ENCODE measurements around the gene SLC25A45. TPM values are rescaled to one million over a fixed set of nuclear protein-coding genes. Genes with fewer than 3 reads are reported as not detected.

Gene SLC25A45
- total and polyA plus RNA-seq, 2 donors from 2014 or later: 4.1 to 14.7 TPM

DNA sequence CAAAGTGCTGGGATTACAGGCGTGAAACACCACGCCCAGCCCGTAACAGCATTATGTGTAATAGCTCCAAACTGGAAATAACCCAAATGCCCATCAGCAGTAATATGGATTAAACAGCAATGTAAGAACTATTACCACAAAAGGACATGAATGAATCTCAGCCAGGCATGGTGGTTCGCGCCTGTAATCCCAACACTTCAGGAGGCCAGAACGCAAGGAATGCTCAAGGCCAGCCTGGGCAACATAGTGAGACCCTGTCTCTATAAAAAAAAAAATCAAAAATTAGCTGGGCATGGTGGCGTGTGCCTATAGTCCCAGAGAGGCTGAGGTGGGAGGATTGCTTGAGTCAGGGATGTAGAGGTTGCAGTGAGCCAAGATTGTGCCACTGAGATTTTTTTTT lies 51.9 kb downstream of the SLC25A45 start:
- no peaks in the 10 kb centered on the region for H3K9me3 ChIP-seq (ENCODE audit: control insufficient read depth in 2 of 3, insufficient read depth in 1 of 3, low read length in 3 of 3)
- no peak overlapping the region for H3K27ac ChIP-seq (ENCODE audit: low read depth in 2 of 2, low read length in 2 of 2)
- intact Hi-C loops (cut with DNase I): no loop called here
- FAIRE-seq (no peak), DNase-seq (peak in 1 of 5 donors; percentile 13)
- TF ChIP-seq, protein P1, sequence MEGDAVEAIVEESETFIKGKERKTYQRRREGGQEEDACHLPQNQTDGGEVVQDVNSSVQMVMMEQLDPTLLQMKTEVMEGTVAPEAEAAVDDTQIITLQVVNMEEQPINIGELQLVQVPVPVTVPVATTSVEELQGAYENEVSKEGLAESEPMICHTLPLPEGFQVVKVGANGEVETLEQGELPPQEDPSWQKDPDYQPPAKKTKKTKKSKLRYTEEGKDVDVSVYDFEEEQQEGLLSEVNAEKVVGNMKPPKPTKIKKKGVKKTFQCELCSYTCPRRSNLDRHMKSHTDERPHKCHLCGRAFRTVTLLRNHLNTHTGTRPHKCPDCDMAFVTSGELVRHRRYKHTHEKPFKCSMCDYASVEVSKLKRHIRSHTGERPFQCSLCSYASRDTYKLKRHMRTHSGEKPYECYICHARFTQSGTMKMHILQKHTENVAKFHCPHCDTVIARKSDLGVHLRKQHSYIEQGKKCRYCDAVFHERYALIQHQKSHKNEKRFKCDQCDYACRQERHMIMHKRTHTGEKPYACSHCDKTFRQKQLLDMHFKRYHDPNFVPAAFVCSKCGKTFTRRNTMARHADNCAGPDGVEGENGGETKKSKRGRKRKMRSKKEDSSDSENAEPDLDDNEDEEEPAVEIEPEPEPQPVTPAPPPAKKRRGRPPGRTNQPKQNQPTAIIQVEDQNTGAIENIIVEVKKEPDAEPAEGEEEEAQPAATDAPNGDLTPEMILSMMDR (IDR thresholded peaks at IDR 0.05; ENCODE audit: borderline replicate concordance, extremely low read depth, insufficient read depth): no peak
- H3K9ac ChIP-seq (ENCODE audit: low read length in 3 of 3): no peak overlapping the region
- no peaks in the 10 kb centered on the region for H3K27me3 ChIP-seq (ENCODE audit: control insufficient read depth, insufficient read depth, low read length)
- peaks cover 0 to 11% (median 8%) of the 10 kb centered on the region in 3 donors for H3K4me1 ChIP-seq (ENCODE audit: control insufficient read depth in 2 of 3, insufficient read depth in 2 of 3, low read depth in 1 of 3, low read length in 3 of 3)
- H3K36me3 ChIP-seq (ENCODE audit: control insufficient read depth in 2 of 3, insufficient read depth in 3 of 3, low read length in 3 of 3): no peaks in the 10 kb centered on the region
- H3K4me3 ChIP-seq (ENCODE audit: low read length in 3 of 3): no peak overlapping the region

DNA sequence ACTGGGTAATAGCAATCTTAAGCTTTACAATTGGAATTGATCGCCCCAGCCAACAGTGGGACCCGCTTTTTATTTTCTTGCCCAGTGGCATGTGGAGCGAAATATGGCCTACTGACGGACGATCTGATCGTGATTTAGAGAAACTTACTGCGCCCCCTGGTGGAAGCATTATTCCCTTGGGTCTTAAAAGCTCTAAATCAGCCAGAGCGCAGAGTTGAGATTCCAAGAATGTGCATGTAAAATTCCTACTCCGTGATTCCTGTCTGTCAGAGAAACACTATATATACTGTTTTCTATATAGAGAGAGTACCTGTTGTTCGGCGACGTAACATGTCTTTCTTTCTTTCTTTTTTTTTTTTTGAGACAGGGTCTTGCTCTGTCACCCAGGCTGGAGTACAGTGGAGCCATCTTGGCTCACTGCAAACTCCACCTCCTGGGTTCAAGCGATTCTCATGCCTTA lies 52.5 kb downstream of the SLC25A45 start:
- TF ChIP-seq, protein P1 (IDR thresholded peaks at IDR 0.05; ENCODE audit: borderline replicate concordance, extremely low read depth, insufficient read depth): peak; percentile 86
- H3K9ac ChIP-seq (ENCODE audit: low read length in 3 of 3): peak overlapping the region in 1 of 3 donors; percentile 13
- H3K27me3 ChIP-seq (ENCODE audit: control insufficient read depth, insufficient read depth, low read length): no peaks in the 10 kb centered on the region
- H3K9me3 ChIP-seq (ENCODE audit: control insufficient read depth in 2 of 3, insufficient read depth in 1 of 3, low read length in 3 of 3): no peaks in the 10 kb centered on the region
- intact Hi-C loops (cut with DNase I): loop anchor here (5.0 kb wide), 1 partner anchor 53 kb away; no protein-coding TSS in a partner anchor
- peaks cover 0 to 5% (median 4%) of the 10 kb centered on the region in 3 donors for H3K4me1 ChIP-seq (ENCODE audit: control insufficient read depth in 2 of 3, insufficient read depth in 2 of 3, low read depth in 1 of 3, low read length in 3 of 3)
- no peak overlapping the region for H3K27ac ChIP-seq (ENCODE audit: low read depth in 2 of 2, low read length in 2 of 2)
- no peaks in the 10 kb centered on the region for H3K36me3 ChIP-seq (ENCODE audit: control insufficient read depth in 2 of 3, insufficient read depth in 3 of 3, low read length in 3 of 3)
- peak overlapping the region in 1 of 3 donors; percentile 9 for H3K4me3 ChIP-seq (ENCODE audit: low read length in 3 of 3)
- no peak for FAIRE-seq
- DNase-seq: peak; percentile 62 to 96 (median 87)

DNA sequence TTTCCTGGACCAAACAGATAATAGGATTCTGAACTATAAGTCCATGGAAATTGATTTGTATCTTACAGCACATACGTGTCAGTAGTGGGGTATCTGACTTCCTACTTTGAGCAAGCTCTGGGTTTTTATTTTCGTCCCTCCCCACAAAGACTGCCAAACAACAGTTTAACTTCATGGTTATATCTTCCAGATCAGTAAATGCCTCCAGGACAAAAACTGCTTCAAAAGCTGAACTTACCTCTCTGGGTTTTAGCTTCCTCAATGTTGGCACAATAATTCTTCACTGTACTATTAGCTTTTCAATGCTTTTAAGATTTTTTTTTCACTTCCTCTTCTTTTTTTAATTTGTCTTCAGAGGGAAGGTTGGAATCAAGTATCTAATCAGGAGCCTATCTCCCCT lies 53.0 kb downstream of the SLC25A45 start:
- DNase-seq (no peak), FAIRE-seq (no peak)
- no peaks in the 10 kb centered on the region for H3K9me3 ChIP-seq (ENCODE audit: control insufficient read depth in 2 of 3, insufficient read depth in 1 of 3, low read length in 3 of 3)
- no peak overlapping the region for H3K4me3 ChIP-seq (ENCODE audit: low read length in 3 of 3)
- H3K4me1 ChIP-seq (ENCODE audit: control insufficient read depth in 2 of 3, insufficient read depth in 2 of 3, low read depth in 1 of 3, low read length in 3 of 3): peaks cover 0 to 2% (median 0%) of the 10 kb centered on the region in 3 donors
- peak overlapping the region in 1 of 3 donors; percentile 13 for H3K9ac ChIP-seq (ENCODE audit: low read length in 3 of 3)
- H3K36me3 ChIP-seq (ENCODE audit: control insufficient read depth in 2 of 3, insufficient read depth in 3 of 3, low read length in 3 of 3): no peaks in the 10 kb centered on the region
- TF ChIP-seq, protein P1 (IDR thresholded peaks at IDR 0.05; ENCODE audit: borderline replicate concordance, extremely low read depth, insufficient read depth): no peak
- H3K27ac ChIP-seq (ENCODE audit: low read depth in 2 of 2, low read length in 2 of 2): no peak overlapping the region
- intact Hi-C loops (cut with DNase I): loop anchor here (5.0 kb wide), 1 partner anchor 52 kb away; no protein-coding TSS in a partner anchor
- H3K27me3 ChIP-seq (ENCODE audit: control insufficient read depth, insufficient read depth, low read length): no peaks in the 10 kb centered on the region

Measured in kidney (tissue), 14 donors.